HT1080 (cell line): ENCODE results near the gene OR13C4. TPM values are rescaled to one million over a fixed set of nuclear protein-coding genes. Genes with fewer than 3 reads are reported as not detected.

Experiments used
- total RNA-seq: library from RNA; depleted of rRNA; stranded (reverse); fragments of >200 nt; shearing (Covaris generic); gene quantifications from 2 replicates; pipeline ENCODE4 v1.2.3, GENCODE V29; 2014; rRNA removed

OR13C4 gene
- total RNA-seq, 1 experiment from 2014 or later, result not detected

Other genes with a start within 250 kb of the OR13C4 start
- not detected in 2 replicates for gene OR13F1, start 22.9 kb downstream of the OR13C4 start, total RNA-seq
- gene OR13C3, start 9.6 kb upstream of the OR13C4 start, total RNA-seq, result not detected in 2 replicates
- not detected in 2 replicates for gene OR13C8, start 42.0 kb upstream of the OR13C4 start, total RNA-seq
- not detected in 2 replicates for gene OR13C5, start 72.2 kb upstream of the OR13C4 start, total RNA-seq
- not detected in 2 replicates for gene OR13C2, start 78.4 kb upstream of the OR13C4 start, total RNA-seq
- gene OR13C9, start 91.0 kb upstream of the OR13C4 start, total RNA-seq, result not detected in 2 replicates
- not detected in 2 replicates for gene OR13D1, start 167.3 kb upstream of the OR13C4 start, total RNA-seq
- 20.7 and 22.6 TPM in 2 replicates for gene NIPSNAP3A, start 220.5 kb upstream of the OR13C4 start, total RNA-seq
- 0.19 TPM in 1 of 2 replicates, not detected in the other for gene NIPSNAP3B, start 236.9 kb upstream of the OR13C4 start, total RNA-seq